Stimulated activated CD4-positive, alpha-beta T cell treated with anti-CD3 and anti-CD28 coated beads, TNF-alpha, amount 100 ng/mL, for 48 hours (primary cell): ENCODE data around the gene PHLDB1.
A peak's percentile ranks its signal among the peaks of the same experiment; 100 is the strongest.
"Not testable (repeated sequence)": the region's sequence is repeated elsewhere in the genome, so short reads cannot be mapped to it uniquely, and the experiment has no call there.

Experiments
- DNase-seq, 3 donors: peaks; one replicate each; pipeline ENCODE4 v3.0.0-alpha.2; 2020; ENCODE audit warnings: low read depth in 3 of 3

The PHLDB1 gene

DNA sequence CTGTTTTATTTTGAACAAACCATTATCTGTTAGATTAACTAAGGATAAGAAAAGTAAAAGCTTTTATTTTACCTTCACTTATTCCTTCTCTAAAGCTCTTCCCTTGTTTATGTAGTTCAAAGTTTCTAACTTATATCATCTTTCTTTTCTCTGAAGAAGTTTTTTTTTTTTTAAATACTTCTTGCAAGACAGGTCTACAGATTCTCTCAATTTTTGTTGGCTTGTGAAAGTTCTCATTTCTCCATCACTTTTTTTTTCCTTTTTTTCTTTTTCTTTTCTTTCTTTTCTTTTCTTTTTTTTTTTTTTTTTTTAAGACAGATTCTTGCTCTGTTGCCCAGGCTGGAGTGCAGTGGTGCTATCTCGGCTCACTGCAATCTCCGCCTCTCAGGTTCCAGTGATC is 76.8 kb downstream of the PHLDB1 start:
- no peak for DNase-seq

DNA sequence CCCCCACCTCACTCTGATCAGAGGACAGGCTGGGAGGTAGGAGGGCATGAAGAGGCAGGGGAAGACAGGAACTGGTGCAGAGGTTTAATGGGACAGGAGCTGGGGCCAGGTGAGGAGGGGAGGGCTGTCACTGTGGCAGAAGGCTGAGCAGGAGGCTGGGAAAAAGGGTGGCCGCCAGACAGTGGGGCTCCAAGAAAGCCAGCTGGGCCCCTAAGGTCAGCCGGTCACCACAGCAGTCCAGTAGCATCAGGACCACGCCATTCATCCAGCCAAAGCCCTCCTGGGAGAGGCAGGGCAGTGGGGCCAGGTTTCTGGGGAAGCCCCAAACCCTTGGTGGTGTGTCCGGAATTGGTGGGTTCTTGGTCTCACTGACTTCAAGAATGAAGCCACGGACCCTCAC is 80.5 kb downstream of the PHLDB1 start:
- no peak for DNase-seq

DNA sequence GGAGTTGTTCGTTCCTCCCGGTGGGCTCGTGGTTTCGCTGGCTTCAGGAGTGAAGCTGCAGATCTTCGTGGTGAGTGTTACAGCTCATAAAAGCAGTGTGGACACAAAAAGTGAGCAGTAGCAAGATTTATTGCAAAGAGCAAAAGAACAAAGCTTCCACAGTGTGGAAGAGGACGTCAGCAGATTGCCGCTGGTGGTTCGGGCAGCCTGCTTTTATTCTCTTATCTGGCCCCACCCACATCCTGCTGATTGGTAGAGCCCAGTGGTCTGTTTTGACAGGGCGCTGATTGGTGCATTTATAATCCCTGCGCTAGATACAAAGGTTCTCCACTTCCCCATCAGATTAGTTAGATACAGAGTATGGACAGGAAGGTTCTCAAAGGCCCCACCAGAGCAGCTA is 80.9 kb downstream of the PHLDB1 start:
- not testable (repeated sequence) for DNase-seq

DNA sequence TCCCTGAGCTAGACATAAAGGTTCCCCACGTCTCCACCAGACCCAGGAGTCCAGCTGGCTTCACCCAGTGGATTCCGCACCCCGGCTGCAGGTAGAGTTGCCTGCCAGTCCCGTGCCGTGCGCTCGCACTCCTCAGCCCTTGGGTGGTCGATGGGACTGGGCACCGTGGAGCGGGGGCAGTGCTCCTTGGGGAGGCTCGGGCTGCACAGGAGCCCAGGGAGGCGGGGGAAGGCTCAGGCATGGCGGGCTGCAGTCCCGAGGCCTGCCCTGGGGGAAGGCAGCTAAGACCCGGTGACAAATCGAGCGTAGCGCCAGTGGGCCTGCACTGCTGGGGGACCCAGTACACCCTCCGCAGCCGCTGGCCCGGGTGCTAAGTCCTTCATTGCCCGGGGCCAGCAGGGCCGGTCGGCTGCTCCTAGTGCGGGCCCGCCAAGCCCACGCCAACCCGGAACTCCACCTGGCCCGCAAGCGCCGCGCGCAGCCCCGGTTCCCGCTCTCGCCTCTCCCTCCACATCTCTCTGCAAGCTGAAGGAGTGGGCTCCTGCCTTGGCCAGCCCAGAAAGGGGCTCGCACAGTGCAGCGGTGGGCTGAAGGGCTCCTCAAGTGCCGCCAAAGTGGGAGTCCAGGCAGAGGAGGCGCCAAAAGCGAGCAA is 81.6 kb downstream of the PHLDB1 start:
- no peak for DNase-seq

DNA sequence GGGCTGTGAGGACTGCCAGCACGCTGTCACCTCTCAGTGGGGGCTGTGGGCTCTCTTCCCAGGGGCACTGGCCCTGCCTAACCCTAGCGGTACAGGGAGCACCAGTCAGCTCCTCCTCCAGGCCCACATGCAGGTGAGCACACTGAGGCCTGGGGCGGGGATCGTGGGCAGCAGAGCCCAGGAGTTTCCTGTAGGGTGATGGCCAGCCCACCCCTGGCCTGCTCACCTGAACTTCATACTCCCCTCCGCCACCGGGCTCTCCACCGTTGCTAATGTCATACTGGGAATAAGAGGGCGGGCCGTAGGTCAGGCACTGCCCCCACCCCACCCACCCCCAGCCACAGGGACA is 82.1 kb downstream of the PHLDB1 start:
- no peak for DNase-seq

DNA sequence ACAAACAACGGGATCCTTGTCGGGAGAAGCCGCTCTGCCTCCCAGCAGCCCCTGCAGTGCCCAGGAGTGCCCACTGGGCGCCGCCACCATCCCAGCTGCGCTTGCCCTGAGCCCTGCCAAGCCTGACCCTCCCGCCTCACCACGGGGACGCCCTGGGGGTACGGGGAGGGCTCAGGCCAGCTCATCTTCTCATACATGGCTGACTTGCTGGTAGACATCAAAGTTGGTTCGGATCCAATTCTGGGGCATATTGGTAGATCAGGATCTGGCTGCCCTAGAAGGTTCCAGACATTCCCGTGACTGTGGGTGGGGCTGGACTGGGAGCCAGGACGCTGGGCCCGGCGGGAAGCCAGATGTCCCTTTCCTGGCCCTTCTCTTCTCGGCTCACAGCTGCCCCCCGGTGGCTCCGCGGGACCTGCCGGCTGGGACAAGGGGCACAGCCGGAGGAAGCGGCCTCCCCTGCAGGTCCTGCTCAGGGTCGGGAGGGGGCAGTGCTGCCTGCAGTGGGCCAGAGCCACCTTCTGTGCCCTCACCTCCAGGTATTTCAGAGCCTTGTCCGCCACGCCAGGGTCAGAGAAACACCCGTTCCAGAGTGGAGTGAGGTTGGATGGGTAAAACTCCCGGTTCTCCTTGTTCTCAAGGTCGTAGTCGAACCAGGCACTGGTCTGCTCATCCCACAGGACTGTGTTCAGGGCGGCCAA is 82.6 kb downstream of the PHLDB1 start:
- DNase-seq: peak; percentile 62 to 89 (median 77)

DNA sequence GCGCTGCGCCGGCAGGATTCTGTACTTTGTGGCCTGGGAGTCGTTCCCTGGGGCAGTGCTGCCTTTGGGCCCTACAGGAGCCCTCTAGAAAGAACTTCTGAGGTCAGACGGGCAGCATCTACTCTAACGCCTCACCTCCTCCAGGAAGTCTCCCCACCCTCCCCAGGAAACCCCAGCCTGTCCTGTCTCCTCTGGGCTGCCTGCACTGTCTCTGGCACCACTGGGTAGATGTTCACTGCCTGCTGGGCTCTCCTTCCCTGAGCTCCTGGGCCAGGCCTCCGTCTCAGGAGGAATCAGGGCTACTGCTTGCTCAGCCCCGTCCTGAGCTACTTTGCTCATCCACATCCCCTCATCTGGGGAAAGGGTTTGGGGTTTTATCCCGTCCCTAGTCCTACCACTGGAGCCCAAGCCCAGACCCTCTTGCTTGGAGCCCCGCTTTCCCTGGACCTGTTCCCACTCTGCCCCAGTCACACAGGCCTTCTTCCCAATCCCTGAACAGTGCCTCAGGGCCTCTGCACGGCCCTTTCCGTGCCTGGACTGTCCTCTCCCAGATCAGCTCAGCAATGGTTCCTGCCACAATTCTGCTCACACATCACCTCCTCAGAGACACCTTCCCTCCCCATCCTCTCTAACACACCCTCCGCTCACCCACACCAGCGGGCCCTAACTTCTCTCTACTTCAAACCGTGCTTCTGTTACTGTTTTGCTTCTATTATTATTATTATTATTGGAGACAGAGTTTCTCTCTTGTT is 83.3 kb downstream of the PHLDB1 start:
- no peak for DNase-seq

DNA sequence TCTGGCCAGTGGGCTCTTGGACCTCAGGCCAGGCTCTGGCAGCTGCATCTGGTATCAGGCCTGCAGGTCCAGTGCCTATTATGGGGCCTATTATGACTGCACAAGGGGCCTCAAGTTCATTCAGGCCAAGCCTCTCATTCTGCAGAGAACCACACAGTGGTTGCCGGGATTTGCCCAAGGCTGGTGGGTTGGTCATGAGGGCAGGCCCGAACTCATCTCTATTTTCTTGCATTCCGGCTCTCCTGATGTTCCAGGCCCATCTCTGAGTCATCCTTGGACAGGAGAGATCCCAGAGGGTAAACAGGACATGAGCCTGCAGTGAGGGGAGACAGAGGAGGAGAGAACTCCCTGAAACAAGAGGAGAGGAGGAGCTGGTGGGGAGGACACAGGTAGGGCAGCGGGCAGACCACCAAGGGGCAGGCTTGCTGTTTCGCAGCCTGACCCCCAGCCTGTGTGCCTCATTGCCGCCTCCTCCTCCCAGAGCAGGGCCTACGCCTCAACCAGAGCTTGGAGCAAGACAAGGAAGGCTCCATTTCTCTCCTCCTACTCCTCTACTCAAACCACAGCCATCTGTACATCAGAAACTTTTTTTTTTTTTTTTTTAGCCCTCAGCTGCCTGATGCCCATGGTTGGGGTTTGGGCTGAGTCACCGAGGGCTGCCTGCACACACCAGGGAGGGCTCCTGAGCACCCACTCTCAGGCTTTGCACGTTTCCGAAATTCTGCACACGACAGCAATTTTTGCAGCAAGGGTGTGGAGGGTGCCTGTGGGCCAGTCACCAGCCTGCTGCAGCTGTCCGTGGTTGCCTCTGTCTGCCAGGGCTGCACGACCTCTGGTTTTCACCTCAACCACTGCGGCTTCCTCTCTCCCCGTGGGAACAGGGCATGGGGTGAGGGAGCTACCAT is 84.8 kb downstream of the PHLDB1 start:
- peak; percentile 32 to 56 (median 32) for DNase-seq

DNA sequence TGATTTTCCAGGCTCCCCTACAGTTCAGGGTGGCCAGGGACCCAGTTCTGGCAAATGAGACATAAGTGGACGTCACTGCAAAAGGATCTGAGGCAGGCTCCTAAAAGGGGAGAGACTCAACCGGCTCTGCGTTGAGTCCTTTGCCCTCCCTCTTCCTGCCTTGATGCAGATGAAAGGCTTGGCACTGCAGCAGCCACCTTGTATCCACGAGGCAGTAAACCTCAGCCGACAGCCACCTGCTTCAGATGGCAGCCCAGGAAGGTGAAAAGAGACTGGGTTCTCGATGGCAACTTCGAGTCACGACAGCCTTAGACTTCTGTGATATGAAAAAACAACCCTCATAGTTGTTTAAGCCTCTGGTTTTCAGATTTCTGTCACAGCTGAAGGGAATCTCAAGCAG is 86.8 kb downstream of the PHLDB1 start:
- no peak for DNase-seq

DNA sequence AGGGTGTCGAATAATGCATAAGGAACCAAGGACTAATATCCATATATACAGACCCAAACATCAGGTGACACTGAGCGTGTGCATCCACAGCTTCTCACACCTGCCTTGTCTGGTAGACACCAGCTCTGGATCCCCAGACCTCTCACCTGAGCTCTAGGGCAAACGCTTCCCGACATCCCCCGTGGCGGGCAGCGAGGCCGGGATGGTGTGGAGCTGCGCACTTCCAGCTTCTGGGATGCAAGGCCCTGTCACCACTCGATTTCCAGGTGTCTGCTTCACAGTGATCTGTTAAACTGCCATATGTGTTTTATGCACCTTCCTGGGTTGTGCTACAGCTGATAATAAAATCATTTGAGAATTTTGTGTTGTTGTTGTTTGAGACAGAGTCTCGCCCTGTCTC is 87.4 kb downstream of the PHLDB1 start:
- no peak for DNase-seq

DNA sequence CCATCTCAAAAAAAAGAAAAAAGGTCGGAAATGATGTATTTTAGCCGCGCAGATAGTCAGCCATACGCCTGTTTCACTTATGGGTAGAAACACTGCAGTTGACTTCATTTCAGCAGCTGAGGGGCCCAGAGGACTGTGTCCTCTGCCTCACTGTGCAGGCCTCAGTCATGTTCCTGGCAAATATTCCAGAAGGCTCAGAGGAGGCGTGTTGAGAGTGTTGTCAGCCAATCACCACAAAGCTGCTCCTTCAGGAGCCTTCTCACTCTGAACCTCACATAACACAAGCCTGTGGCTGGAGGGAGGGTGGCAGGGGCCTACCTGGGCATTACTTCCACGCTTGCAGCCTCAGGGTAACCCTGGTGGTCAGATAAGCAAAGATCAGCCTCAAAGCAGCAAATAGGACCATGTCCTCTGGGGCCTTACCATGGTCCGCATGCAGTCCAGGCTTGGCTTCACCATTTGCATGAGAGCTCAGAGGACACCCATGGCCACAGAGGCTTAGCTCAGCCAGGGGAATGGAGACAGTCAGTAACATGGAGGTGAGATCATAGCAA is 89.3 kb downstream of the PHLDB1 start:
- no peak for DNase-seq

DNA sequence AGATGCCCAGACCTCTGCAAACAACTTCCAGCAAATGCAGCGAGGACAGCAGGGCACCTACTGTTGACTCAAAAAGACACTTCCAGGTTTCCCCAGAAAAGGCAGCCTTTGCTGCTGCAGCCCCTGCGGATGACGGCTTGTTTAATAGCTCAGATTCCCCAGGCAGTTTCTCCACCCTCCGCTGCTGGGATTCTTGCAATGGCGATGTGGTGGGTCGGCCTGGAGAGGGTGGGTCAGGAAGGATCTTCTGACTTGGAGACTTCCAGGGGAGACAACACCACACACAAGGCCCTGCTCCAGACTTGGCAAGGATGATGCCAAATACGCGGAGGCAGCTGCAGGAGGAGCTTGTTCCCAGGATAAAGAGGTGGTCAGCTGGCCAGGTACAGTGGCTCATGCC is 89.9 kb downstream of the PHLDB1 start:
- no peak for DNase-seq

DNA sequence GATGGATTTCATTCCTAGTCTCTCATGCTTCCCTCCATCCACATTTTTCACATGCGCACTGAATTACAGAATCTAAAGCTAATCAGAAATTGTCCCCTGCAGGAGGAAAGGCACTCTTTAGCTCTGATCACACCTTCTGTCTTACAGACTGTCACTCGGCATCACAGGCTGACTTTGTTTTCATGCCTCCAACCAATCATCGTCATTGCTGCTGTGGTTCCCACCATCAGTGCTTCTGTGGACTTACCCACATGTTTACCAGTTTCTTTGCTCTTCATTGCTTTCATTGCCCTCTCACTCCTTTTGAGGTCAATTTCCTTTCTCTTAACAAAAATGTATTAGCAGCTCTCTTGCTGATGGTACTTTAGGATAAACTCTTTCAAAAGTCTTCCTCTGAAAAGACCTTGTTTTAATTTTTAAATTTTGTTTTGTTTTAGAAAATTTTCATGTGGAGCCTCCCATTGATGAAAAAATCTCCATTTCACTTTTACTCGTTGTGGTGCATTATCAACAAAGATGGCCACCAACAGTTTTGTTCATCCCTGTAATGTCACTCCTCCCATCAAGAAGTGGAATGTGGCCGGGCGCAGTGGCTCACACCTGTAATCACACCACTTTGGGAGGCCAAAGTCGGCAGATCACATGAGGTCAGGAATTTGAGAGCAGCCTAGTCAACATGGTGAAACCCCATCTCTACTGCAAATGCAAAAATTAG is 92.2 kb downstream of the PHLDB1 start:
- no peak for DNase-seq

DNA sequence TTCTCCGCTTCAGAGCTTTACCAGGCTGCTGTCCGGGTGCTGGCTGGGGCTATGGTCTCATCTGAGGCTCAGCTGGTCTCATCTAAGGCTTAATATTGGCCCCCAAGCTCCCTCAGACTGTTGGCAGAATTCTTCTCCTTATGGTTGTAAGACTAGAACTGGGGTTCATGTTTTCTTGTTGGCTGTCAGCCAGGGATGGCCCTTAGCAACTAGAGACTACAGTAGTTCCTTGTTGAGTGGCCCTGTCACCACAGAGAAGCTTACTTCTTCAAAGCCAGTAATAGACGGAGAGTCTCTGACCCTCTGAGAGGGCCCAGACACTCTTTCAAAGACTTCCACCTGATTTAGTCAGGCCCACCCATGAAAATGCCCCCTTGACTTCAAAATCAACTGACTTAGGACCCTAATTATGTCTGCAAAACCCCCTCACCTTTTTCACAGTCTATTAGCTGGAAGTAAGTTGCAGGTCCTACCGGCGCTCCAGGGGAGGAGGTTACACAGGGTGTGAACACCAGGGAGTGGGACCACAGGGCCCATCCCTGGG is 96.2 kb downstream of the PHLDB1 start:
- no peak for DNase-seq

DNA sequence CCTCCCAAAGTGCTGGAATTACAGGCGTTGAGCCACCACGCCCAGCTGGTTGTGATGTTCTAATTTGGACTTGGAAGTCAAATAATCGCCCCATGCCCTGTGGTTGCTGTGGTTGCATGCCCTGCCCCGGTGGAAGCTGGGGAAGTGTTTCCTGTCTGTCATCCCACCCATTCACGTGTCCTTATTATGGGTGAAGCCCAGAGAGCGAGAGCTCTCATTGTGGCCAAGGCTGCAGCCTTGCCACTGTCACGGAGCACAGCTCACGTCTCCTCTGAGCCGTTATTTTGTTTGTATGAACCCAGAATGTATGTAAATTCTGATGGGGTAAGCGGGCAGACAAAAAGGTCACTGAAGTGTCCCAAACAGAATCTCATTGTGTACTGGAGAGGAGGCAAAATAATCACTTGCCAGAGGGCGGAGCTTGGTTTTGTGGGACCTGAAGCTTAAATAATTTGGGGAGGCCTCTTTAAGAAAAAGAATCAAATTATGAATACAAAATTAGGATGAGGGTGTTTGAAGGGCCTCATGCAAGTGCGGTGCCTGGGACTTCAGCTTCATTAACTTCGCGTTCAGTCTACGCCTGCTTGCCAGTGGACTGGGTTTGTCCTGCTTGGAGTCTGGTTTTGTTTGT is 97.8 kb downstream of the PHLDB1 start:
- DNase-seq: no peak

DNA sequence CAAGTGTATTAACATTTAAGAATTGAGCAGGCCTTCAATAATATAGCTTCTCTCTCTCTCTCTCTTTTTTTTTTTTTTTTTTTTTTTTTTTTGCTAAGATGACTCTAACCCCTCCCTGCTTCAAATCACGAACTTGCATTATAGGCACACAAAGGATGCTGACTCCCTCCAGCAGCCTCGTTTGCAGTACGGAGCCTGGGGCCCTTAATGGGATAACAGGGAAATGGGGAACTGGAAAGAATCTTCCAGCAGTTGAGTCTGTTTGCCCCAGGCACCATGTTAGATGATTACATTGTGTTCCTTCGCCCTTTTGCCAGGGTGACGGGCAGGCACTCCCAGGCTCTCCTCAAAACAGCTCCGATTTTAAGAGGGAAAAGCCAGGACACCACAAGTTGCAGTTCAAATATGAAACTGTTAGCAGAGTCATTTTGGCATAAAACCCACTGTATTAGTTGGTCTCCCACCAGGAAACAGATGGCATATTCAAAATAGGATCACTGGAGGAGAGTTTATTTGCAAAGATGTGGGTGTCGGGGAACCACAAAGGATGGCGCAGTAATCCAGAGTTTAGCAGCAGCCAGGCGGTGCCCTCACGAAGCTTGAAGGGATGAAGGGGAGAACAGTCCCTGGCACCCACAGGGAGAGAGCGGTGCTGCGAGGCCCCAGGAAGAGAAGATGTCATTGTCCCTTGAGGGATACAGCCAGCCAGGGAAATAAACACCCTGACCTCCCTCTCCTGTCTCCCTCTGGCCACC is 98.6 kb downstream of the PHLDB1 start:
- DNase-seq: no peak

DNA sequence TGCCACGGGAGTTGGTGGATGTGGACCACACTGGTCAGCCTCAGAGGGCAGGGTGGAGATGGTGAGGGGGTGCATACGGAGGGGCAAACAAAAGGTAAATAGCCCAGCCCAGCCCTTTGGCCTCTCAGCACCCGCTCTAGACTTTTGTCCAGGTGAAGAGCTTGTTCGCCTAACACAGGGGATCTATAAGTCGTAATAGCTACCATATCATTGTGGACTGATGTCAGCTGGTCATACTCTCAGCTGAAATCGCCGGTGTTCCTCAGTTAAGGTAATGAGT is 99.1 kb downstream of the PHLDB1 start:
- DNase-seq: no peak
